KMS-11 (cell line): ENCODE data around the gene EHBP1L1.

Experiments used
- H2AFZ ChIP-seq: fragments of 200-600 bp; sonication (generic); 2 replicates; pipeline ENCODE4 v1.6.1; 2016; ENCODE audit warnings: antibody characterized with exemption, mixed run types, low read depth
- H3K27ac ChIP-seq: fragments of 200-600 bp; sonication (generic); 2 replicates; pipeline ENCODE4 v1.6.1; 2016; ENCODE audit warnings: mild to moderate bottlenecking, mixed run types
- H3K27me3 ChIP-seq: fragments of 200-600 bp; sonication (generic); 2 replicates; pipeline ENCODE4 v1.6.1; 2017; ENCODE audit warnings: mild to moderate bottlenecking, low read depth, mixed run types, moderate library complexity; ENCODE audit not compliant: insufficient read depth
- H3K36me3 ChIP-seq: fragments of 200-600 bp; sonication (generic); 2 replicates; pipeline ENCODE4 v1.6.1; 2017; ENCODE audit warnings: mild to moderate bottlenecking, mixed run types; ENCODE audit not compliant: insufficient read depth
- H3K4me1 ChIP-seq: fragments of 200-600 bp; sonication (generic); 2 replicates; pipeline ENCODE4 v1.6.1; 2016; ENCODE audit warnings: mild to moderate bottlenecking, low read depth, mixed run types; ENCODE audit not compliant: poor library complexity, severe bottlenecking
- H3K4me2 ChIP-seq: fragments of 200-600 bp; sonication (generic); 2 replicates; pipeline ENCODE4 v1.7.0; 2016; ENCODE audit warnings: mild to moderate bottlenecking, mixed run types
- H3K4me3 ChIP-seq: fragments of 200-600 bp; sonication (generic); IDR thresholded peaks from 2 replicates; pipeline ENCODE4 v1.6.1; 2017; ENCODE audit warnings: low read depth, low read length, mixed read lengths; ENCODE audit not compliant: insufficient read depth
- H3K79me2 ChIP-seq: fragments of 200-600 bp; sonication (generic); 2 replicates; pipeline ENCODE4 v1.6.1; 2016; ENCODE audit warnings: low read depth, mixed run types; ENCODE audit not compliant: insufficient read depth
- H3K9ac ChIP-seq: fragments of 200-600 bp; sonication (generic); 2 replicates; pipeline ENCODE4 v1.6.1; 2016; ENCODE audit warnings: mild to moderate bottlenecking, mixed run types
- H4K20me1 ChIP-seq: fragments of 200-600 bp; sonication (generic); 2 replicates; pipeline ENCODE4 v1.6.1; 2016; ENCODE audit warnings: mild to moderate bottlenecking, mixed run types; ENCODE audit not compliant: insufficient read depth
- TF ChIP-seq, protein P1 (sequence below): fragments of 200-600 bp; sonication (generic); conservative IDR thresholded peaks from 2 replicates; pipeline ENCODE4 v1.6.1; 2017; ENCODE audit warnings: low read depth, mild to moderate bottlenecking, antibody characterized with exemption, low read length, moderate library complexity, mixed read lengths

The EHBP1L1 gene

DNA sequence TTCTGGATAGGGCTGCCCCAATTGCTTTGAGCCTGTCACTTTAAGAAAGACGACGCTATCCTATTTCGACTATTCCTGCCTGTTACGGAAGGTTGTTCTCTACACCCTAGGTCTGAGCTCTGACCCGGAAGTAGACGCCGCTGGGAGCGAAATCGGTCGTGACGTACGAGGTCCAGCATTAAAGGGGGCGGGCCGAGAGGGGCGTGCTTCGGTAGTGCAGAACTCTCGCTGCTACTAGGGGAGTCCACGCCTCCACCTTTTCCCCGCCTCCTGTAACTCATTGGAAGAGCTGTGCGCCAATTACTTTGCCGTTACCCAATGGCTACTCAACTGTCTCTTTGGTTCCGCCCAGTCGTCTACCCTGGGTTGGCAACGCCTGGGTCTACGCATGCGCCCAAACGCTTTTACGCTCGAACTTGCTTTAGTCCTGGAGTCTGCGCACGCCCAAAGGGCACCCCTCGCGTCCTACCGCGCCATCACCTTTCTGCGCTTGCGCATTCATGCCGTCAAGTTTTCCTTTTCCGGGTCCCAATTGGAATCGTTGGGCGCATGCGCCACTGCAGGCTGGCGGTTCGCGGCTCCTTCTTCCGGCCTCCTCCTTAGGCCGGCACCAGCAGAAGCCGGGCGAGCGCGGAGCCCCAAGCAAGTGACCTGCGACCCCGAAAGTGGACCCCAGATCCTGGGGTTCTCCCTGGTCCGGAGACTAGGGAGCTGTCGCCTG lies 39.5 kb downstream of the EHBP1L1 start, which contains the start of gene PCNX3:
PCNX3 (plus strand) TSS at position 548 of the 721 bp plus-strand sequence. CDS start 536 bp downstream, outside the sequence.
- Histone ChIP-seq H3K4me2 (peak within 1 kb of the TSS; percentile 97), H4K20me1 (no peaks in the 10 kb centered on the region), H3K4me3 (peak within 1 kb of the TSS; percentile 49), H3K27me3 (no peaks in the 10 kb centered on the region), H3K9ac (peak within 1 kb of the TSS; percentile 70), H3K79me2 (peaks cover 42% of the 10 kb centered on the region), H3K4me1 (peaks cover 39% of the 10 kb centered on the region), H3K36me3 (no peaks in the 10 kb centered on the region), H2AFZ (peak within 1 kb of the TSS; percentile 12; the same call in 1 of the 2 replicates), H3K27ac (peak within 1 kb of the TSS; percentile 71)
- TF ChIP-seq, protein P1, sequence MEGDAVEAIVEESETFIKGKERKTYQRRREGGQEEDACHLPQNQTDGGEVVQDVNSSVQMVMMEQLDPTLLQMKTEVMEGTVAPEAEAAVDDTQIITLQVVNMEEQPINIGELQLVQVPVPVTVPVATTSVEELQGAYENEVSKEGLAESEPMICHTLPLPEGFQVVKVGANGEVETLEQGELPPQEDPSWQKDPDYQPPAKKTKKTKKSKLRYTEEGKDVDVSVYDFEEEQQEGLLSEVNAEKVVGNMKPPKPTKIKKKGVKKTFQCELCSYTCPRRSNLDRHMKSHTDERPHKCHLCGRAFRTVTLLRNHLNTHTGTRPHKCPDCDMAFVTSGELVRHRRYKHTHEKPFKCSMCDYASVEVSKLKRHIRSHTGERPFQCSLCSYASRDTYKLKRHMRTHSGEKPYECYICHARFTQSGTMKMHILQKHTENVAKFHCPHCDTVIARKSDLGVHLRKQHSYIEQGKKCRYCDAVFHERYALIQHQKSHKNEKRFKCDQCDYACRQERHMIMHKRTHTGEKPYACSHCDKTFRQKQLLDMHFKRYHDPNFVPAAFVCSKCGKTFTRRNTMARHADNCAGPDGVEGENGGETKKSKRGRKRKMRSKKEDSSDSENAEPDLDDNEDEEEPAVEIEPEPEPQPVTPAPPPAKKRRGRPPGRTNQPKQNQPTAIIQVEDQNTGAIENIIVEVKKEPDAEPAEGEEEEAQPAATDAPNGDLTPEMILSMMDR, result no peak

DNA sequence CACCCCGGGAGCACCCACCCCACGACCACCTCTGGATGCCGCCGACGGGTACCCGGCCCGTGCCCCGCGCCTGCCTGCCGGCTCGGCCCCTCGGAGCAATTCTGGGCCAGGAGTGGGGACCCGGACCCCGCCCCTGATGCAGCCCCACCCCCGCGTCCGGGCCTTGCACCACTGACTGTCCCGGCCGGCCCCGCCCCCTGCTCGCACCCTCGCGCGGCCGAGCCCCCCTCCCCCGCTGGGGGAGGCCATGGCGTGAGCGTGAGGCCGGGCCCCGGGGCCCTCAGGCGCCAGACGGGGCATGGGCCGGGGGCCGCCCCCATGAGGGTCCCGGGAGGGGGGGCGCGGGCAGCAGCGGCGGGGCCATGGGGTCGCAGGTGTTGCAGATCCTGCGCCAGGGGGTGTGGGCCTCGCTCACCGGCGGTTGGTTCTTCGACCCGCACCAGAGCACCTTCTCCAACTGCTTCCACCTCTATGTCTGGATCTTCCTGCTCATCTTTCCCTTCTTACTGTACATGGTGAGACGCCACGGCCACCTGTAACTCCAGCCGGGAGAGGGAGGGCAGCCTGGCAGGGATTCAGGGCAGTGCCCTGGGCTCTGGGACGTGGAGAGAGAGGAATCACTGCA lies 40.2 kb downstream of the EHBP1L1 start:
- H3K4me1 ChIP-seq, result peaks cover 35% of the 10 kb centered on the region
- H3K27me3 ChIP-seq, result no peaks in the 10 kb centered on the region
- no peak overlapping the region for H2AFZ ChIP-seq
- H3K27ac ChIP-seq, result peak overlapping the region; percentile 44
- peak overlapping the region; percentile 97 for H3K4me2 ChIP-seq
- no peak overlapping the region for H3K4me3 ChIP-seq
- H3K9ac ChIP-seq, result peak overlapping the region; percentile 55
- H3K36me3 ChIP-seq, result no peaks in the 10 kb centered on the region
- TF ChIP-seq, protein P1, result no peak
- H4K20me1 ChIP-seq, result no peaks in the 10 kb centered on the region
- peaks cover 42% of the 10 kb centered on the region for H3K79me2 ChIP-seq

DNA sequence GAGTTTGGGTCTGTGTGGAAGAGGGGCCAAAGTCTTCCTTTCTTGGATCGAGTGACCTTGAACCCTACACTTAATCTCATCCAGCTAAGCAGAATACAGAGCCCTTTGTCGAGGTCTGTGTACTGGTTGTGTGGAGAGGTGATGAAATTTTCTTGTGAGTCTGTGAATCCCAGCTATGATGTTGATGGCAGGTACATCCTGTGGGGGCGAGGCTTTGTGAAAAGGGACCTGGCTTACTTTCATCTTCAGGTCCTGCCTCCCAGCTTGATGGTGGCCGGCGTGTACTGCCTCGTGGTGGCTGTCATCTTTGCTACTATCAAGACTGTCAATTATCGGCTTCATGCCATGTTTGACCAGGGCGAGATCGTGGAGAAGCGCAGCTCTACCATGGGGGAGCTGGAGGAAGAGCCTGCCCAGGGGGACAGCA lies 40.7 kb downstream of the EHBP1L1 start:
- TF ChIP-seq, protein P1, result no peak
- no peak overlapping the region for H3K27ac ChIP-seq
- peaks cover 31% of the 10 kb centered on the region for H3K4me1 ChIP-seq
- H3K4me3 ChIP-seq, result no peak overlapping the region
- no peaks in the 10 kb centered on the region for H3K36me3 ChIP-seq
- H4K20me1 ChIP-seq, result no peaks in the 10 kb centered on the region
- peak overlapping the region; percentile 55; the same call in 1 of the 2 replicates for H3K9ac ChIP-seq
- peak overlapping the region; percentile 97 for H3K4me2 ChIP-seq
- H2AFZ ChIP-seq, result no peak overlapping the region
- no peaks in the 10 kb centered on the region for H3K27me3 ChIP-seq
- peaks cover 42% of the 10 kb centered on the region for H3K79me2 ChIP-seq

DNA sequence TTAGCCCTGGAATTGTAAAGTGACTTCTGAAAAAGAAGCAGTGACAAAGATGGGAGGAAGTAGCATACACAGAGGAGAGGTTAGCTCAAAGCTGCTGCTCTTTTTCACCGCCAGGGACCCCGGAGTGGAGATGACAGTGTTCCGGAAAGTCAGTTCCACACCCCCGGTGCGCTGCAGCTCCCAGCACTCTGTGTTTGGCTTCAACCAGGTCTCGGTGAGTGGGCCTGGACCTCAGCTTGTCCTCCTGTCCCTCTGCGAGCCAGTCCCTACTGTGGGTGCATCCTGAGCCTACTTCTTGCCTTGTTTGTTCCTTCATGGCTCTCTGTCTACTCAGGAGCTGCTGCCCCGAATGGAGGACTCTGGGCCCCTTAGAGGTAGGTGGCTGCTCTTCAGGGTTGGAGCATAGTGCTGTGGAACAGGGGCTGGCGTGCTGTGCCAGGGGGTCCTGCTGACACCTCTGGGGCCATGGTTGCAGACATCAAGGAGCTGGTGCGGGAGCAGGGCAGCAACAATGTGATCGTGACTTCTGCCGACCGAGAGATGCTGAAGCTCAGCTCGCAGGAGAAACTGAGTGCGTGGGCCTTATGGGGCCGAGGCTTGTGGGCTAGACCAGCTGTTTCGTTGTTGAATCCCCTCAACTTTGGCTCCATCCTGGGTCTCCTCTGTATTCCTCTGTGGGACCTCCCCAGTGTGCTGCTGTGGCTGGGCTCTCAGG lies 41.4 kb downstream of the EHBP1L1 start:
- Histone ChIP-seq H3K4me3 (no peak overlapping the region), H3K36me3 (no peaks in the 10 kb centered on the region), H4K20me1 (no peaks in the 10 kb centered on the region), H3K27me3 (no peaks in the 10 kb centered on the region), H3K79me2 (peaks cover 36% of the 10 kb centered on the region), H3K27ac (no peak overlapping the region), H3K9ac (no peak overlapping the region), H3K4me2 (peak overlapping the region; percentile 97; the same call in 1 of the 2 replicates), H3K4me1 (peaks cover 28% of the 10 kb centered on the region), H2AFZ (no peak overlapping the region)
- TF ChIP-seq, protein P1, result no peak
